ENCODE data around the gene KCNMA1.

DNA sequence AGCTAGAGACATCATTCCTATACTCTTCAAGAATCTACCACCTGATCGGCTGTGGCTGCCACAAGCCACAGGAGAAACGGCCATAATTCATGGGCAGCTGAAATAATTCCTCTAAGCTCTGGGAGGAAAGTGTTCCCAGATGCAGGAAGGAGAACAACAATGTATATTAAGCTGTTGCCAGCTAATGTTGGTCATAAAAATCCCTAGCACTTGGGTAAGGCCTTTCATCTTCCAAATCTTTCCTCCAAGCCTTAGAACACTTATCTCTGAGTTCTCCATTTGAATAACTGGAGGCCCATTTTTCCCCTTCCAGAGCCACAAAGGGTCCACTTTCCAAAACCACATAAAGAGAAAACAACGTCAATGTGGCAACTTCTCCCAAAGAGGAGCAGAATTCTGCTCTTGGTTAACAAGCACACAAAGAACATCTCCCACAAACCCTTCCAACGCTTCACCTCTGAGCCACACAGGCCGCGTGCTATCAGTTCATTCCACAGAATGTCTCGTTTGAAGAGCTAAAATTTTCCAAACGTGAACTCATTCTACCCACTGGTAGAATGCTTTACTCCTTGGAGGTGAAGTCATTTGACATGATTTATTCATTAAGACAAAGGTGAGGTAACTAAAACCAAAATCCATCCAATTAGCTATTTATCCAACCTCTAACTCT is 11.2 kb downstream of the KCNMA1 start:
- TF ChIP-seq GATA2 (IDR thresholded peaks at IDR 0.05; ENCODE audit: low read depth, low read length) (no peak), GATA3 (IDR thresholded peaks at IDR 0.05; ENCODE audit: low read depth, low read length) (no peak)

All from SH-SY5Y (cell line).